Caco-2 (cell line): ENCODE results near the gene MYL11. TPM values are rescaled to one million over a fixed set of nuclear protein-coding genes. Genes with fewer than 3 reads are reported as not detected.

Experiments
- BruUV-seq: library from RNA; stranded (reverse); fragments of 400-500 nt; replicated peaks from 2 replicates; lab custom pipeline; 2021; lab: Mats Ljungman, UMichigan
- CTCF ChIA-PET: fragments of 300-600 bp; sonication (Branson Sonifier 250); formaldehyde crosslinking; loops from one replicate; lab custom pipeline; 2022; ENCODE audit warnings: antibody characterized with exemption; lab: Charles Lee
- POLR2A ChIA-PET: fragments of 300-600 bp; sonication (Branson Sonifier 250); formaldehyde crosslinking; loops from one replicate; lab custom pipeline; 2022; ENCODE audit warnings: antibody characterized with exemption; lab: Charles Lee
- DNase-seq, 2 experiments: peaks; one replicate each; pipeline versions ENCODE4 v3.0.0 to v3.0.0-alpha.2; 2020 to 2022
- H3K27me3 ChIP-seq: replicated peaks from 2 replicates; pipeline ENCODE4 v1.6.0; 2011; ENCODE audit warnings: low read length; ENCODE audit not compliant: control insufficient read depth, insufficient read depth
- H3K36me3 ChIP-seq: 2 replicates; pipeline ENCODE4 v1.5.1; 2011; ENCODE audit warnings: low read length; ENCODE audit not compliant: control insufficient read depth, insufficient read depth
- H3K4me1 ChIP-seq: fragments of 250-450 bp; sonication (Bioruptor Pico); 2 replicates; pipeline ENCODE4 v1.5.1; 2020; ENCODE audit warnings: mild to moderate bottlenecking
- H3K4me3 ChIP-seq: 2 replicates; pipeline ENCODE4 v1.5.1; 2011; ENCODE audit warnings: low read depth, mild to moderate bottlenecking, control low read depth, low read length
- H3K9me3 ChIP-seq: fragments of 250-450 bp; sonication (Bioruptor Pico); 2 replicates; pipeline ENCODE4 v1.5.1; 2020; ENCODE audit warnings: mild to moderate bottlenecking, moderate library complexity
- H3K27ac Mint-ChIP-seq: one replicate; pipeline ENCODE4 v1.8.0; 2022; ENCODE audit warnings: mixed read lengths; ENCODE audit not compliant: unreplicated experiment
- H3K27me3 Mint-ChIP-seq: one replicate; pipeline ENCODE4 v1.8.0; 2022; ENCODE audit warnings: mixed read lengths; ENCODE audit not compliant: insufficient read depth, unreplicated experiment
- H3K36me3 Mint-ChIP-seq: one replicate; pipeline ENCODE4 v1.8.0; 2022; ENCODE audit warnings: mild to moderate bottlenecking, mixed read lengths; ENCODE audit not compliant: insufficient read depth, unreplicated experiment
- H3K4me1 Mint-ChIP-seq: one replicate; pipeline ENCODE4 v1.8.0; 2022; ENCODE audit warnings: low read depth, mixed read lengths; ENCODE audit not compliant: unreplicated experiment
- H3K4me3 Mint-ChIP-seq: one replicate; pipeline ENCODE4 v1.8.0; 2022; ENCODE audit warnings: mild to moderate bottlenecking, moderate library complexity, mixed read lengths; ENCODE audit not compliant: unreplicated experiment
- H3K9me3 Mint-ChIP-seq: one replicate; pipeline ENCODE4 v1.8.0; 2022; ENCODE audit warnings: mixed read lengths; ENCODE audit not compliant: unreplicated experiment
- intact Hi-C: fragments of 100-400 bp; cut with micrococcal nuclease; formaldehyde crosslinking; loops from one replicate; pipeline ENCODE4 v1.10.0; 2022; ENCODE audit not compliant: unreplicated experiment
- total RNA-seq: library from RNA; stranded (reverse); gene quantifications from 2 replicates; pipeline ENCODE4 v1.2.3, GENCODE V29; 2022
- TF ChIP-seq, protein P1 (sequence below), 2 experiments: fragments of 200-600 bp in 1 of 2; IDR thresholded peaks; 1 replicate in 1 of 2; 2 replicates in 1 of 2; pipeline versions ENCODE4 v1.5.1 to v1.8.0; 2011 to 2022; ENCODE audit warnings: antibody characterized with exemption in 1 of 2, control low read depth in 1 of 2, inconsistent platforms in 1 of 2, low read depth in 1 of 2, low read length in 1 of 2, mild to moderate bottlenecking in 1 of 2, moderate library complexity in 1 of 2; ENCODE audit not compliant: insufficient read depth in 1 of 2, severe bottlenecking in 1 of 2, unreplicated experiment in 1 of 2

MYL11 gene
- total RNA-seq, 1 experiment from 2014 or later, result 2.9 TPM

DNA sequence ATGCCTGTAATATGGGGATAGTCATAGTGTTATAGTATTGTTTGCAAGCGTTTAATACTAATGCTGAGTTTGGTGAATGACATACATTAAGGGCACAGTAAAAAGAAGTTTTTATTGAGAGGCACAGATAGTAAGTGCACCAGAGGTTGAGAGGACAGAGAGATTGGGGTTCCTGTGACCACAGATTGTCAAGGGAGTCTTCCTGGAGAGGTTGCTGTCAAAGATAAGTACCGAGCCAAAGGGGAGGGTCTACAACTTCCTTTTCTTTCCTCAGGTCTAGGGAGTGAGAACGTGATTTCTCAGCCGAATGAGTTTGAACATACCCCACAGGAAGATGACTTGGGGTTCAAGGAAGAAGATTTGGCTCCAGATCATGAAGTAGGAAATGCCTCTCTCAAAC is 22.5 kb downstream of the MYL11 start:
- CTCF ChIA-PET, result no interaction called here
- H3K9me3 ChIP-seq, result no peaks in the 10 kb centered on the region
- Mint-ChIP-seq H3K4me1 (peaks cover 27% of the 10 kb centered on the region), H3K9me3 (no peaks in the 10 kb centered on the region), H3K36me3 (peaks cover 14% of the 10 kb centered on the region), H3K4me3 (peak overlapping the region; percentile 82), H3K27me3 (no peaks in the 10 kb centered on the region), H3K27ac (no peak overlapping the region)
- peaks cover 15% of the 10 kb centered on the region for H3K4me1 ChIP-seq
- BruUV-seq, result no TSS peak
- TF ChIP-seq, protein P1, sequence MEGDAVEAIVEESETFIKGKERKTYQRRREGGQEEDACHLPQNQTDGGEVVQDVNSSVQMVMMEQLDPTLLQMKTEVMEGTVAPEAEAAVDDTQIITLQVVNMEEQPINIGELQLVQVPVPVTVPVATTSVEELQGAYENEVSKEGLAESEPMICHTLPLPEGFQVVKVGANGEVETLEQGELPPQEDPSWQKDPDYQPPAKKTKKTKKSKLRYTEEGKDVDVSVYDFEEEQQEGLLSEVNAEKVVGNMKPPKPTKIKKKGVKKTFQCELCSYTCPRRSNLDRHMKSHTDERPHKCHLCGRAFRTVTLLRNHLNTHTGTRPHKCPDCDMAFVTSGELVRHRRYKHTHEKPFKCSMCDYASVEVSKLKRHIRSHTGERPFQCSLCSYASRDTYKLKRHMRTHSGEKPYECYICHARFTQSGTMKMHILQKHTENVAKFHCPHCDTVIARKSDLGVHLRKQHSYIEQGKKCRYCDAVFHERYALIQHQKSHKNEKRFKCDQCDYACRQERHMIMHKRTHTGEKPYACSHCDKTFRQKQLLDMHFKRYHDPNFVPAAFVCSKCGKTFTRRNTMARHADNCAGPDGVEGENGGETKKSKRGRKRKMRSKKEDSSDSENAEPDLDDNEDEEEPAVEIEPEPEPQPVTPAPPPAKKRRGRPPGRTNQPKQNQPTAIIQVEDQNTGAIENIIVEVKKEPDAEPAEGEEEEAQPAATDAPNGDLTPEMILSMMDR (IDR thresholded peaks at IDR 0.05; ENCODE audit: insufficient read depth in 1 of 2, low read depth in 1 of 2, low read length in 1 of 2, severe bottlenecking in 1 of 2, unreplicated experiment in 1 of 2), result no peak
- no peak overlapping the region for H3K4me3 ChIP-seq
- H3K27me3 ChIP-seq, result no peaks in the 10 kb centered on the region
- POLR2A ChIA-PET, result no interaction called here
- DNase-seq, result no peak
- H3K36me3 ChIP-seq, result no peaks in the 10 kb centered on the region
- intact Hi-C loops, result no loop called here

DNA sequence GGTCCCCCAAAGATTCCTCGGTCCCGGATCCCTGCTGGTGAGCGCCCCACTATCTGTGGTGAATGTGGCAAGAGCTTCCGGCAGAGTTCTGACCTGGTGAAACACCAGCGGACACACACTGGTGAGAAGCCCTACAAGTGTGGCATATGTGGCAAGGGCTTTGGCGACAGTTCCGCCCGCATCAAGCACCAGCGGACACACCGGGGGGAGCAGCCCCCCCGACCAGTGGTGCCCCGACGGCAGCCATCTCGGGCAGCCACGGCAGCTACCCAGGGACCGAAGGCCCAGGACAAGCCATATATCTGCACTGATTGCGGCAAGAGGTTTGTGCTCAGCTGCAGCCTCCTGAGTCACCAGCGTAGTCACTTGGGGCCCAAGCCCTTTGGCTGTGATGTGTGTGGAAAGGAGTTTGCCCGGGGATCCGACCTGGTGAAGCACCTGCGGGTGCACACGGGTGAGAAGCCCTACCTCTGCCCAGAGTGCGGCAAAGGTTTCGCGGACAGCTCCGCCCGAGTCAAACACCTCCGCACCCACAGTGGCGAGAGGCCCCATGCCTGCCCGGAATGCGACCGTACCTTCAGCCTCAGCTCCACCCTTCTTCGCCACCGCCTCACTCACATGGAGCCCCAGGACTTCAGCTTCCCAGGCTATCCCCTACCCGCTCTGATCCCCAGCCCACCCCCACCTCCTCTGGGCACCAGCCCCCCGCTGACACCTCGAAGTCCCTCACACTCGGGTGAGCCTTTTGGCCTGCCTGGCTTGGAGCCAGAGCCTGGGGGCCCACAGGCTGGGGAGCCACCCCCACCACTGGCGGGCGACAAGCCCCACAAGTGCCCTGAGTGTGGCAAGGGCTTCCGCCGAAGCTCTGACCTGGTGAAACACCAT is 23.4 kb downstream of the MYL11 start:
- Mint-ChIP-seq H3K4me1 (peaks cover 29% of the 10 kb centered on the region), H3K4me3 (no peak overlapping the region), H3K36me3 (peaks cover 14% of the 10 kb centered on the region), H3K27ac (no peak overlapping the region), H3K9me3 (no peaks in the 10 kb centered on the region), H3K27me3 (no peaks in the 10 kb centered on the region)
- TF ChIP-seq, protein P1 (IDR thresholded peaks at IDR 0.05; ENCODE audit: insufficient read depth in 1 of 2, low read depth in 1 of 2, low read length in 1 of 2, severe bottlenecking in 1 of 2, unreplicated experiment in 1 of 2), result no peak
- DNase-seq, result no peak
- Histone ChIP-seq H3K9me3 (no peaks in the 10 kb centered on the region), H3K36me3 (no peaks in the 10 kb centered on the region), H3K4me3 (no peak overlapping the region), H3K27me3 (no peaks in the 10 kb centered on the region), H3K4me1 (peaks cover 18% of the 10 kb centered on the region)
- CTCF ChIA-PET, result no interaction called here
- POLR2A ChIA-PET, result no interaction called here
- intact Hi-C loops, result no loop called here
- no TSS peak for BruUV-seq

DNA sequence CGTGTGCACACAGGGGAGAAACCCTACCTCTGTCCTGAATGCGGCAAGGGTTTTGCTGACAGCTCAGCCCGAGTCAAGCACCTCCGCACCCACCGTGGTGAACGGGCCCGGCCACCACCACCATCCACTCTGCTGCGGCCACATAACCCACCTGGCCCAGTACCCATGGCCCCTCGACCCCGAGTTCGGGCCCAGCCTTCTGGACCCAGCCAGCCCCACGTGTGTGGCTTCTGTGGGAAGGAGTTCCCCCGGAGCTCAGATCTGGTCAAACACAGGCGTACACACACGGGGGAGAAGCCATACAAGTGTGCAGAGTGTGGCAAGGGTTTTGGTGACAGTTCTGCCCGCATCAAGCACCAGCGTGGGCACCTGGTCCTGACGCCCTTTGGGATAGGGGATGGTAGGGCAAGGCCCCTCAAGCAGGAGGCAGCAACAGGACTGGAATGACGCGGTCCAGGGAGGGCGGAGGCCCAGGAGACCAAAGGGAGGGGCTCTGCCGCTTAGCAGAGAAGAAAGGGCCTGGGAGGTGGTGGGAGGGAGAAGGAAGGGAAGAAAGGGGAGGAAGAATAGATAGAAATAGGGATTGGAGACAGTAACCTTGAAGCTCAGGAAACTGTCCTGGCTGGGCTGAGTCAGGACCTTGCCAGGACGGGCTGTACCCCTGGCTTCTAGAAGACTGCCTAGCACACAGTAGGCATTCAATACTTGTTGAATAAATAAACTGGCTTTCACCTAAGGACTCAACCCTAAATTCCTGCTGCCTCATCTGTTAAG is 24.2 kb downstream of the MYL11 start:
- DNase-seq, result no peak
- BruUV-seq, result no TSS peak
- Mint-ChIP-seq H3K36me3 (peaks cover 14% of the 10 kb centered on the region), H3K27me3 (no peaks in the 10 kb centered on the region), H3K4me3 (no peak overlapping the region), H3K27ac (no peak overlapping the region), H3K4me1 (peaks cover 33% of the 10 kb centered on the region), H3K9me3 (no peaks in the 10 kb centered on the region)
- Histone ChIP-seq H3K9me3 (no peaks in the 10 kb centered on the region), H3K27me3 (no peaks in the 10 kb centered on the region), H3K4me1 (peaks cover 18% of the 10 kb centered on the region), H3K4me3 (no peak overlapping the region), H3K36me3 (no peaks in the 10 kb centered on the region)
- CTCF ChIA-PET, result no interaction called here
- intact Hi-C loops, result no loop called here
- TF ChIP-seq, protein P1 (IDR thresholded peaks at IDR 0.05; ENCODE audit: insufficient read depth in 1 of 2, low read depth in 1 of 2, low read length in 1 of 2, severe bottlenecking in 1 of 2, unreplicated experiment in 1 of 2), result no peak
- POLR2A ChIA-PET, result no interaction called here
